VCaP (cell line): Measurements from ENCODE around the gene CPSF4.
A peak's percentile ranks its signal among the peaks of the same experiment; 100 is the strongest.

Experiments
- H3K27ac ChIP-seq: fragments of 450-650 bp; 2 replicates; pipeline ENCODE4 v1.5.1; 2017
- TF ChIP-seq, protein P1 (sequence below): fragments of 450-650 bp; conservative IDR thresholded peaks from 2 replicates; pipeline ENCODE4 v1.5.1; 2017; ENCODE audit warnings: mild to moderate bottlenecking, moderate library complexity

CPSF4 gene

GRCh38 chr7:99473315-99473596 lies 34.5 kb downstream of the CPSF4 start:
- peak overlapping the region; percentile 87 for H3K27ac ChIP-seq
- TF ChIP-seq, protein P1, sequence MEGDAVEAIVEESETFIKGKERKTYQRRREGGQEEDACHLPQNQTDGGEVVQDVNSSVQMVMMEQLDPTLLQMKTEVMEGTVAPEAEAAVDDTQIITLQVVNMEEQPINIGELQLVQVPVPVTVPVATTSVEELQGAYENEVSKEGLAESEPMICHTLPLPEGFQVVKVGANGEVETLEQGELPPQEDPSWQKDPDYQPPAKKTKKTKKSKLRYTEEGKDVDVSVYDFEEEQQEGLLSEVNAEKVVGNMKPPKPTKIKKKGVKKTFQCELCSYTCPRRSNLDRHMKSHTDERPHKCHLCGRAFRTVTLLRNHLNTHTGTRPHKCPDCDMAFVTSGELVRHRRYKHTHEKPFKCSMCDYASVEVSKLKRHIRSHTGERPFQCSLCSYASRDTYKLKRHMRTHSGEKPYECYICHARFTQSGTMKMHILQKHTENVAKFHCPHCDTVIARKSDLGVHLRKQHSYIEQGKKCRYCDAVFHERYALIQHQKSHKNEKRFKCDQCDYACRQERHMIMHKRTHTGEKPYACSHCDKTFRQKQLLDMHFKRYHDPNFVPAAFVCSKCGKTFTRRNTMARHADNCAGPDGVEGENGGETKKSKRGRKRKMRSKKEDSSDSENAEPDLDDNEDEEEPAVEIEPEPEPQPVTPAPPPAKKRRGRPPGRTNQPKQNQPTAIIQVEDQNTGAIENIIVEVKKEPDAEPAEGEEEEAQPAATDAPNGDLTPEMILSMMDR = no peak

DNA sequence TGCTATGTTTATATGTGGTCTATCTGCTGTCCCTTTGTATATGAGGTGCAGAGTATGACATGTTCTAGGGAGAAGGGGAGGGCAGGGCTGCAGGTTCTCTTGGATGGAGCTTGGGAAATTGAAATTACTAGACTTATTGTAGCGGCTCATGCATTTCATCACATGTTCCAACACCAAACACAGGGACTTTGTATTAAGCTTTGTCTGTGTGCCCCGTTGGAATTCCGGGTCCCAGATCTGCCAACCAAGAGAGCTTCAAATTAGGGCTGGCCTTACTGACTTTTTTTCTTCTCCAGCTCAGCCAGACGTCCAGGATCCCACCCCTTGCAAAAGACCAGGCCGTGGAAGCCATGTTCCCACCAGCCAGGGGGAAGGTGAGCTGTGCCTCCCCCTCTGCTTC lies 37.4 kb downstream of the CPSF4 start:
- H3K27ac ChIP-seq = no peak overlapping the region

DNA sequence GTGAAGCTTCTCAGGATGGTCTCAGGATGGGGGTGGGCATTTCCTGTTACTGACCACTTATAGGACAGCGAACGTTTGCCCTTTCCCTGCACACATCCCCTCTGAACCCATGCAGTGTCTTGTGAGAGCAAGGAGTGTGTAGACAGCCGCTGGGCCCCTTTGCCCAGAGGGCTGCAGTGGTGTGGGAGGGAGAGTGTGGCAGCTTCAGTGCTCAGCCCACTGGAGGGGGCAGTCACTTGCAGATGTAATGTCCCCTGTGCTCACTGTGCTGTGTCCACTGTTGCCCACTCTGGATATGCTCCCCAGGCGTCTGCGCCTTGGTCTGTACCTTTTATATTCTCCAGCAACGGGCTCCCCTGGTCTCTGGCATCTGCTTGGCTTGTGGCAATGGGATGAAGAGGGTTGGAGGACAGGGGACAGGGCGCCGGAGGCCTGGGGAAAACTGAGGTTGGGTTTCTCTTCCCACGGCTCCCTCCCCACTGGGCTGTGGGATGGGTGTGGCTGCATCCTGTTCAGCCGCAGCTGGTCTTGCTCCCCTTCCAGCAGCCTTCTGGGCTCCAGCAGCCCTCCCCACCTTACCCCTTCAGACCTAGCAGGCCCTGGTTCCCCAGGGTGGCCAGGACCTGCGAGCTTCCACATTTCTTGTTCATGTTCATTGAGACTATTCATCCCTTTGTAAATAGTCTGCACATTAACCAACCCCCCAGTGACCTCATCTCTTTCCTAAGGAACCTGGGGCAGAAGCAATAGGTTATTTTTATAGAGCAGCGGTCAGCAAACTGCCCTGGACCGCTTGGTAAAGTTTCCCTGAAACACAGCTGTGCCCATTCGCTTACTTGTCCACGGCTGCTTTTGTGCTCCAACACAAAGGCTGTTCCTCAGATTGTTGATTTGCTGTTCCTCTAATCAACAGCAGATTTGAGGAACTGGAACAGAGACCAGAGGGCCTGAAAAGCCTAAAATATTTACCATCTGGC lies 40.0 kb downstream of the CPSF4 start:
- TF ChIP-seq, protein P1 = no peak
- H3K27ac ChIP-seq = no peak overlapping the region

More for the DNA sequence above, 37.4 kb downstream of the CPSF4 start:
- TF ChIP-seq, protein P1 = no peak

DNA sequence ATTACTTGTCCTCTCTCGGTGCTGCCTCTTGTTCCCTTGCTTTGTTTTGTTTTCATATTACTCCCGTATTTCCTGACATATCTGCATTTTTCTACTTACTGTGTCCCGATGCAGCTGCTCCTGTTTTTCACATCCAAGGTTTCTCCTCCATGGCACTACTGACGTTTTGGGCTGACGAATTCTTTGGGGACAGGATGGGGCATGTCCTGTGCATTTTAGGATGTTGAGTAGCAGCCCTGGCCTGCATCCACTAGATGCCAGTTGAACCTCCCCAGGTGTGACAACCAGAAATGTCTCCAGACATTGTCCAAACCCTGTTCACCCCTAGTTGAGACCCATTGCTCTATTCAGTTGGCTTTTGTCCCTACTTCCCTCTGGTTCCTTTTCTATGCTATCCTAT lies 46.4 kb downstream of the CPSF4 start:
- H3K27ac ChIP-seq = no peak overlapping the region
- TF ChIP-seq, protein P1 = no peak

GRCh38 chr7:99489235-99489634 lies 50.5 kb downstream of the CPSF4 start:
- TF ChIP-seq, protein P1 = 0 out of 2 replicates have a peak, but pooled peaks have one; percentile 25
- no peak overlapping the region for H3K27ac ChIP-seq

GRCh38 chr7:99490878-99491277 lies 52.1 kb downstream of the CPSF4 start:
- TF ChIP-seq, protein P1 = no peak
- no peak overlapping the region for H3K27ac ChIP-seq

DNA sequence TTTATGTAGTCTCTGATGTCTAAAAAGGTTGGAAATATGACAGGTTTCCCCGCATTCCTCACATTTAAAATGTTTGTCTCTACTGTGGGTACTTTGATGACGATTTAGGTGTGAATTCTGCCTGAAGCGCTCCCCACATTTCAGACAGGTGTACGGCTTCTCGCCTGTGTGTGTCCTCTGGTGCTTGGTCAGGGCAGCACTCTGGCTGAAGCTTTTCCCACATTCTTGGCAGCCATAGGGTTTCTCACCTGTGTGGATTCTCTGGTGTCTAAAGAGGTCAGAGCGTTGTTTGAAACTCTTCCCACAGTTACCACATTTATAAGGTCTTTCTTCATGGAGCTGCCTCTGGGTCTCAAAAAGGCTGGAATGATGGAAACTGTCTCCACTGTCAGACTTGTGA lies 55.1 kb downstream of the CPSF4 start:
- TF ChIP-seq, protein P1 = no peak
- H3K27ac ChIP-seq = no peak overlapping the region
